HepG2 (cell line): Measurements from ENCODE around the gene ACSF3. TPM values are rescaled to one million over a fixed set of nuclear protein-coding genes. Genes with fewer than 3 reads are reported as not detected.

Experiments
- ATAC-seq: fragments of 200-7000 bp; cut with Tn5 transposase; 3 replicates; pipeline ENCODE4 v1.9.1; 2020; ENCODE audit warnings: mild to moderate bottlenecking, moderate library complexity
- BruUV-seq: library from RNA; stranded (reverse); fragments of 400-500 nt; replicated peaks from 2 replicates; lab custom pipeline; 2021; lab: Mats Ljungman, UMichigan
- CTCF ChIA-PET: fragments of 300-600 bp; formaldehyde crosslinking; extraction: SDS; loops from one replicate; lab custom pipeline; 2021; ENCODE audit warnings: low total read pairs, inconsistent platforms, low intra/inter-chr PET ratio; lab: Yijun Ruan, JAX
- POLR2A ChIA-PET: fragments of 350-600 bp; sonication (Branson Sonifier 250); formaldehyde crosslinking; loops from one replicate; lab custom pipeline; 2020; ENCODE audit warnings: antibody characterized with exemption, inconsistent platforms; lab: Yijun Ruan, JAX
- DNase-seq: peaks from one replicate; pipeline ENCODE4 v3.0.0-alpha.2; 2015; ENCODE audit warnings: low spot score
- FAIRE-seq: peaks from 3 replicates; lab custom pipeline; 2011; peaks lifted over from hg19 to GRCh38; lab: Jason Lieb, UNC
- H2AFZ ChIP-seq: one replicate; pipeline ENCODE4 v1.6.1; 2011; ENCODE audit warnings: low read length, inconsistent platforms
- H3K27ac ChIP-seq: fragments of 300-600 bp; 3 replicates; pipeline ENCODE4 v1.8.0; 2011; ENCODE audit warnings: mixed run types, mild to moderate bottlenecking, mixed read lengths, low read length, inconsistent platforms; ENCODE audit not compliant: insufficient read depth; ENCODE audit errors: extremely low read length
- H3K27me3 ChIP-seq, 2 experiments: fragments of 200-600 bp in 1 of 2; 2 replicates in 1 of 2; 3 replicates in 1 of 2; pipeline versions ENCODE4 v1.6.0 to v1.8.0; 2011; ENCODE audit warnings: low read length in 2 of 2, mild to moderate bottlenecking in 2 of 2, moderate library complexity in 2 of 2, inconsistent platforms in 1 of 2; ENCODE audit not compliant: insufficient read depth in 2 of 2, control insufficient read depth in 1 of 2
- H3K36me3 ChIP-seq, 2 experiments: fragments of 200-600 bp in 1 of 2; replicated peaks in 1 of 2; 2 replicates in 1 of 2; 3 replicates in 1 of 2; pipeline versions ENCODE4 v1.5.1 to v1.8.0; 2011; ENCODE audit warnings: low read length in 2 of 2, inconsistent platforms in 1 of 2; ENCODE audit not compliant: insufficient read depth in 2 of 2, control insufficient read depth in 1 of 2
- H3K4me1 ChIP-seq: 2 replicates; pipeline ENCODE4 v1.5.1; 2012; ENCODE audit warnings: low read length, inconsistent platforms; ENCODE audit not compliant: insufficient read depth
- H3K4me2 ChIP-seq: 2 replicates; pipeline ENCODE4 v1.6.0; 2011; ENCODE audit warnings: low read depth, low read length, inconsistent platforms
- H3K4me3 ChIP-seq, 3 experiments: fragments of 200-600 bp in 1 of 3; sonication (generic), shearing (Covaris generic) in 1 of 3; replicated peaks in 1 of 3; 2 replicates each; pipeline ENCODE4 v1.5.1; 2011 to 2016; ENCODE audit warnings: low read length in 3 of 3, inconsistent platforms in 2 of 3, low read depth in 2 of 3, mild to moderate bottlenecking in 2 of 3, control low read depth in 1 of 3, mixed read lengths in 1 of 3; ENCODE audit not compliant: insufficient read depth in 1 of 3
- H3K79me2 ChIP-seq: one replicate; pipeline ENCODE4 v1.6.1; 2011; ENCODE audit warnings: low read length, inconsistent platforms; ENCODE audit not compliant: insufficient read depth
- H3K9ac ChIP-seq: 2 replicates; pipeline ENCODE4 v1.6.0; 2011; ENCODE audit warnings: mild to moderate bottlenecking, low read depth, low read length, inconsistent platforms; ENCODE audit not compliant: insufficient read depth
- H3K9me3 ChIP-seq: 2 replicates; pipeline ENCODE4 v1.5.1; 2012; ENCODE audit warnings: mild to moderate bottlenecking, low read length
- H4K20me1 ChIP-seq: 2 replicates; pipeline ENCODE4 v1.6.0; 2011; ENCODE audit warnings: inconsistent platforms, mild to moderate bottlenecking, low read length, moderate library complexity; ENCODE audit not compliant: insufficient read depth
- E2F1 ChIP-seq: sonication (generic); formaldehyde crosslinking; IDR thresholded peaks from 2 replicates; pipeline ENCODE4 v1.5.0; 2020; ENCODE audit warnings: missing genetic modification reagents
- E2F5 ChIP-seq: sonication (generic); formaldehyde crosslinking; conservative IDR thresholded peaks from 2 replicates; pipeline ENCODE4 v1.4.0; 2020; ENCODE audit warnings: missing genetic modification reagents
- EZH2 ChIP-seq: conservative IDR thresholded peaks from 2 replicates; pipeline ENCODE4 v1.6.1; 2012; ENCODE audit warnings: mild to moderate bottlenecking, low read depth, low read length, moderate library complexity
- MYC ChIP-seq: sonication (generic); formaldehyde crosslinking; IDR thresholded peaks from 2 replicates; pipeline ENCODE4 v1.9.0; 2021; ENCODE audit warnings: missing genetic modification reagents, borderline replicate concordance
- NFYC ChIP-seq: IDR thresholded peaks from 2 replicates; pipeline ENCODE4 v1.6.1; 2016; ENCODE audit warnings: missing genetic modification reagents, missing compliant biosample characterization
- PPARG ChIP-seq: conservative IDR thresholded peaks from 2 replicates; pipeline ENCODE4 v1.6.1; 2016; ENCODE audit warnings: missing biosample characterization, missing genetic modification reagents
- SMAD1 ChIP-seq: sonication (generic); formaldehyde crosslinking; IDR thresholded peaks from 2 replicates; pipeline ENCODE4 v1.4.0; 2020; ENCODE audit warnings: missing genetic modification reagents, low read depth, mild to moderate bottlenecking, borderline replicate concordance
- SMYD3 ChIP-seq: sonication (generic); formaldehyde crosslinking; IDR thresholded peaks from 2 replicates; pipeline ENCODE4 v1.8.1; 2023; ENCODE audit warnings: mild to moderate bottlenecking, missing genetic modification reagents
- ZNF280D ChIP-seq: sonication (generic); formaldehyde crosslinking; IDR thresholded peaks from 2 replicates; pipeline ENCODE4 v1.5.1; 2020; ENCODE audit warnings: mild to moderate bottlenecking, missing genetic modification reagents
- ZNF687 ChIP-seq: sonication (generic); formaldehyde crosslinking; IDR thresholded peaks from 2 replicates; pipeline ENCODE4 v1.5.1; 2020; ENCODE audit warnings: mild to moderate bottlenecking, missing genetic modification reagents, moderate library complexity
- WGBS: methylation state at CpG from one replicate; pipeline ENCODE4 v1.1.6; 2017; ENCODE audit warnings: low lambda C conversion rate; 5-methylcytosine and 5-hydroxymethylcytosine counted together
- in situ Hi-C: cut with HindIII; loops from 2 replicates; pipeline ENCODE4 v1.10.0; 2017; ENCODE audit warnings: low pct_unique_long_range_greater_than_20kb; ENCODE audit not compliant: extremely low pct_ligation_motif_present
- intact Hi-C: fragments of 100-400 bp; cut with micrococcal nuclease; formaldehyde crosslinking; loops from one replicate; pipeline ENCODE4 v1.10.0; 2022; ENCODE audit not compliant: unreplicated experiment
- polyA plus RNA-seq, 8 experiments: library from polyadenylated mRNA; depleted of rRNA in 3 of 8; stranded (reverse) in 7 of 8; unstranded in 1 of 8; fragments of >200 nt; fragmentation: Illumina TruSeq in 4 of 8; extraction: Trizol in 4 of 8; gene quantifications; 2 replicates each; pipeline versions ENCODE4 v1.2.1 to v1.2.3, GENCODE V29; 2011 to 2016; ENCODE audit warnings: low read depth in 4 of 8, missing spikeins in 1 of 8, mixed read lengths in 1 of 8; ENCODE audit not compliant: insufficient read depth in 1 of 8
- total RNA-seq, 5 experiments: library from RNA; depleted of rRNA; stranded (reverse); fragments of >200 nt; fragmentation: Illumina TruSeq; extraction: Trizol; gene quantifications; 2 replicates each; pipeline ENCODE4 v1.2.3, GENCODE V29; 2016; ENCODE audit warnings: low read depth in 1 of 5

Gene ACSF3
- total and polyA plus RNA-seq, 2 of the 13 experiments (the other 11 are each of a cell fraction or from before 2014, with no cell fraction given) = 14.9 to 30.6 TPM

- no peak for TF ChIP-seq ZNF280D (CRISPR knock-in tag)
- TF ChIP-seq SMYD3 = no peak
- no peak for TF ChIP-seq SMAD1 (CRISPR knock-in tag)
- no peak for TF ChIP-seq PPARG (CRISPR knock-in tag)
- no peak for TF ChIP-seq E2F5 (CRISPR knock-in tag)
These were observed 79.7 kb downstream of the ACSF3 start (continued) for GRCh38 chr16:89173174-89173921.

GRCh38 chr16:89174055-89174827 lies 80.6 kb downstream of the ACSF3 start:
- FAIRE-seq (no peak), ATAC-seq (no peak), DNase-seq (no peak)
- Histone ChIP-seq H3K36me3 (no peaks in the 10 kb centered on the region), H3K4me2 (no peak overlapping the region), H3K9ac (no peak overlapping the region), H3K27ac (no peak overlapping the region), H4K20me1 (peaks cover 15% of the 10 kb centered on the region), H3K9me3 (no peaks in the 10 kb centered on the region), H3K4me1 (peaks cover 52% of the 10 kb centered on the region), H3K27me3 (peaks cover 70 to 94% of the 10 kb centered on the region in 2 experiments), H3K4me3 (no peak overlapping the region; a peak in 1 of 6 replicates), H3K79me2 (no peaks in the 10 kb centered on the region), H2AFZ (no peak overlapping the region)
- no TSS peak for BruUV-seq
- POLR2A ChIA-PET = interaction anchor here (0.8 to 2.3 kb wide), 4 partner anchors 10 to 43 kb away, joined by 3 to 9 read pairs (median 4); partner anchors contain the start of genes SLC22A31 and ZNF778
- intact Hi-C loops = loop anchor here (5.0 kb wide), 1 partner anchor 43 kb away; the partner anchor contains the start of gene ZNF778
- CTCF ChIA-PET = no interaction called here
- in situ Hi-C loops = no loop called here
- TF ChIP-seq EZH2 = peak; percentile 80
- TF ChIP-seq NFYC = no peak
- TF ChIP-seq E2F1 (CRISPR knock-in tag) = no peak
- no peak for TF ChIP-seq MYC (CRISPR knock-in tag)
- no peak for TF ChIP-seq ZNF687 (CRISPR knock-in tag)
- WGBS = 4% methylated on average over 16 of the region's 23 CpGs
